CD14-positive monocyte (primary cell): ENCODE results near the gene KLK15. TPM values are rescaled to one million over a fixed set of nuclear protein-coding genes. Genes with fewer than 3 reads are reported as not detected.

Source experiments
- DNase-seq, 3 donors: peaks; one replicate each; pipeline ENCODE4 v3.0.0-alpha.2; 2011 to 2022
- H2AFZ ChIP-seq: 2 replicates; pipeline ENCODE4 v1.6.0; 2012; ENCODE audit warnings: mild to moderate bottlenecking, low read depth, low read length, inconsistent platforms; ENCODE audit not compliant: insufficient read depth, poor library complexity, severe bottlenecking
- H3K27ac ChIP-seq, 2 donors: 1 replicate in 1 of 2; 2 replicates in 1 of 2; pipeline ENCODE4 v1.5.1; 2012 to 2013; ENCODE audit warnings: low read length in 2 of 2, control low read depth in 1 of 2, inconsistent platforms in 1 of 2, low read depth in 1 of 2, mild to moderate bottlenecking in 1 of 2
- H3K27me3 ChIP-seq, 2 donors: one replicate each; pipeline versions ENCODE4 v1.6.0 to v1.6.1; 2011 to 2013; ENCODE audit warnings: low read length in 2 of 2; ENCODE audit not compliant: control insufficient read depth in 2 of 2, insufficient read depth in 2 of 2
- H3K36me3 ChIP-seq, 2 donors: replicated peaks in 1 of 2; 1 replicate in 1 of 2; 2 replicates in 1 of 2; pipeline versions ENCODE4 v1.5.1 to v1.6.1; 2012 to 2013; ENCODE audit warnings: low read length in 2 of 2, control low read depth in 1 of 2, inconsistent platforms in 1 of 2, mild to moderate bottlenecking in 1 of 2; ENCODE audit not compliant: insufficient read depth in 2 of 2, control insufficient read depth in 1 of 2
- H3K4me1 ChIP-seq, 2 donors: 1 replicate in 1 of 2; 2 replicates in 1 of 2; pipeline versions ENCODE4 v1.5.1 to v1.6.1; 2012 to 2013; ENCODE audit warnings: low read length in 2 of 2, control low read depth in 1 of 2, inconsistent platforms in 1 of 2, mild to moderate bottlenecking in 1 of 2, moderate library complexity in 1 of 2; ENCODE audit not compliant: insufficient read depth in 2 of 2, control insufficient read depth in 1 of 2
- H3K4me2 ChIP-seq: replicated peaks from 2 replicates; pipeline ENCODE3; 2012; ENCODE audit warnings: low read length, moderate library complexity, mild to moderate bottlenecking; ENCODE audit not compliant: poor library complexity, severe bottlenecking; ENCODE audit errors: extremely low read depth
- H3K4me3 ChIP-seq, 3 experiments: fragments of 200-600 bp in 1 of 3; sonication (generic) in 1 of 3; replicated peaks in 1 of 3; 1 replicate in 2 of 3; 2 replicates in 1 of 3; pipeline ENCODE4 v1.5.1; 2011 to 2013; ENCODE audit warnings: low read length in 3 of 3, mild to moderate bottlenecking in 3 of 3, control low read depth in 2 of 3, low read depth in 2 of 3, inconsistent platforms in 1 of 3, moderate library complexity in 1 of 3
- H3K79me2 ChIP-seq: 2 replicates; pipeline ENCODE4 v1.6.0; 2012; ENCODE audit warnings: mild to moderate bottlenecking, control low read depth, inconsistent platforms, low read length, moderate library complexity; ENCODE audit not compliant: insufficient read depth
- H3K9ac ChIP-seq: 2 replicates; pipeline ENCODE4 v1.6.0; 2017; ENCODE audit warnings: low read length, mild to moderate bottlenecking; ENCODE audit not compliant: insufficient read depth, poor library complexity, severe bottlenecking
- H3K9me3 ChIP-seq, 2 donors: replicated peaks in 1 of 2; 1 replicate in 1 of 2; 2 replicates in 1 of 2; pipeline versions ENCODE4 v1.5.1 to v1.6.1; 2012 to 2013; ENCODE audit warnings: low read length in 2 of 2, control low read depth in 1 of 2; ENCODE audit not compliant: control insufficient read depth in 1 of 2, insufficient read depth in 1 of 2
- H4K20me1 ChIP-seq: 2 replicates; pipeline ENCODE4 v1.6.0; 2012; ENCODE audit warnings: mild to moderate bottlenecking, low read length, control low read depth, moderate library complexity; ENCODE audit not compliant: insufficient read depth
- H3K27ac Mint-ChIP-seq, 7 donors: one replicate each; pipeline ENCODE4 v1.8.0; 2020; ENCODE audit warnings: mild to moderate bottlenecking in 7 of 7, mixed read lengths in 7 of 7, moderate library complexity in 6 of 7, inconsistent platforms in 2 of 7
- H3K27me3 Mint-ChIP-seq, 3 donors: one replicate each; pipeline ENCODE4 v1.8.0; 2021 to 2022; ENCODE audit warnings: low read depth in 3 of 3, mild to moderate bottlenecking in 3 of 3, mixed read lengths in 3 of 3, moderate library complexity in 3 of 3, inconsistent platforms in 1 of 3
- H3K36me3 Mint-ChIP-seq, 2 donors: one replicate each; pipeline ENCODE4 v1.8.0; 2020; ENCODE audit warnings: mixed read lengths in 2 of 2, inconsistent platforms in 1 of 2, mild to moderate bottlenecking in 1 of 2
- H3K4me1 Mint-ChIP-seq: one replicate; pipeline ENCODE4 v1.8.0; 2020; ENCODE audit warnings: mild to moderate bottlenecking, mixed read lengths
- H3K4me3 Mint-ChIP-seq, 2 donors: one replicate each; pipeline ENCODE4 v1.8.0; 2020; ENCODE audit warnings: mild to moderate bottlenecking in 2 of 2, mixed read lengths in 2 of 2, moderate library complexity in 1 of 2
- H3K9me3 Mint-ChIP-seq, 7 donors: one replicate each; pipeline ENCODE4 v1.8.0; 2020 to 2022; ENCODE audit warnings: mixed read lengths in 7 of 7, mild to moderate bottlenecking in 6 of 7, moderate library complexity in 6 of 7, inconsistent platforms in 2 of 7
- CTCF ChIP-seq: fragments of 200-600 bp; IDR thresholded peaks from one replicate; pipeline ENCODE4 v1.8.0; 2022; ENCODE audit warnings: antibody characterized with exemption, mild to moderate bottlenecking
- WGBS: methylation state at CpG from one replicate; pipeline ENCODE4 v1.1.5; 2013; ENCODE audit warnings: missing lambda C conversion rate; ENCODE audit not compliant: insufficient coverage; 5-methylcytosine and 5-hydroxymethylcytosine counted together
- intact Hi-C, 2 donors: fragments of 100-400 bp; cut with micrococcal nuclease; formaldehyde crosslinking; loops; one replicate each; pipeline versions ENCODE4 v1.15.0 to v1.15.1; 2023
- polyA plus RNA-seq, 3 donors: library from polyadenylated mRNA; depleted of rRNA in 1 of 3; unstranded in 2 of 3; stranded (reverse) in 1 of 3; fragments of 300-500 nt in 2 of 3; fragments of >200 nt in 1 of 3; fragmentation: Illumina TruSeq in 2 of 3; gene quantifications; 1 replicate in 2 of 3; 2 replicates in 1 of 3; pipeline ENCODE4 v1.2.3, GENCODE V29; 2012 to 2021

KLK15 gene
- polyA plus RNA-seq, 3 donors = not detected

- H3K4me2 ChIP-seq = no peak overlapping the region
- H3K27ac ChIP-seq = no peak overlapping the region
- no peak for DNase-seq
- no peak for TF ChIP-seq CTCF
- H3K4me1 ChIP-seq = no peaks in the 10 kb centered on the region
- no peaks in the 10 kb centered on the region for H3K79me2 ChIP-seq
- no peaks in the 10 kb centered on the region for H3K36me3 ChIP-seq
- Mint-ChIP-seq H3K27me3 (peaks cover 62 to 77% (median 72%) of the 10 kb centered on the region in 3 donors), H3K4me3 (peak overlapping the region in 1 of 2 donors; percentile 79), H3K4me1 (peaks cover 9% of the 10 kb centered on the region), H3K27ac (no peak overlapping the region), H3K9me3 (peaks cover 2 to 17% (median 8%) of the 10 kb centered on the region in 7 donors), H3K36me3 (no peaks in the 10 kb centered on the region)
- H4K20me1 ChIP-seq = no peaks in the 10 kb centered on the region
- H3K9me3 ChIP-seq = peaks cover 6 to 9% of the 10 kb centered on the region in 2 donors
- no peak overlapping the region for H2AFZ ChIP-seq
- intact Hi-C loops = loop anchor here (5.0 to 10.0 kb wide), 5 partner anchors 57 to 422 kb away; partner anchors contain the start of gene CLEC11A (in 1 of the 2)
- H3K27me3 ChIP-seq = peaks cover 15 to 45% of the 10 kb centered on the region in 2 donors
- H3K9ac ChIP-seq = no peak overlapping the region
- WGBS = 60% methylated on average over 18 of the region's 25 CpGs
- no peak overlapping the region for H3K4me3 ChIP-seq
Measured at GRCh38 chr19:50779504-50780457, 53.6 kb downstream of the KLK15 start.

GRCh38 chr19:50778906-50779430, 54.4 kb downstream of the KLK15 start:
- no peaks in the 10 kb centered on the region for H3K79me2 ChIP-seq
- 65% methylated on average over 3 of the region's 7 CpGs for WGBS
- no peak overlapping the region for H3K9ac ChIP-seq
- H3K4me1 ChIP-seq = no peaks in the 10 kb centered on the region
- TF ChIP-seq CTCF = no peak
- Mint-ChIP-seq H3K36me3 (no peaks in the 10 kb centered on the region), H3K4me1 (peaks cover 9% of the 10 kb centered on the region), H3K4me3 (peak overlapping the region in 1 of 2 donors; percentile 79), H3K27ac (no peak overlapping the region), H3K9me3 (peaks cover 2 to 17% (median 8%) of the 10 kb centered on the region in 7 donors), H3K27me3 (peaks cover 65 to 83% (median 75%) of the 10 kb centered on the region in 3 donors)
- intact Hi-C loops = no loop called here
- H3K27ac ChIP-seq = no peak overlapping the region
- H2AFZ ChIP-seq = no peak overlapping the region
- H4K20me1 ChIP-seq = no peaks in the 10 kb centered on the region
- H3K4me3 ChIP-seq = no peak overlapping the region
- H3K4me2 ChIP-seq = no peak overlapping the region
- no peak for DNase-seq
- H3K27me3 ChIP-seq = peaks cover 15 to 45% of the 10 kb centered on the region in 2 donors
- H3K9me3 ChIP-seq = peaks cover 6 to 9% of the 10 kb centered on the region in 2 donors
- H3K36me3 ChIP-seq = no peaks in the 10 kb centered on the region
